GM18867 (cell line): Measurements from ENCODE around the gene CD93.

ENCODE experiments used
- ATAC-seq: cut with Tn5 transposase; IDR thresholded peaks from one replicate; pipeline ENCODE4 v1.9.1; 2021; ENCODE audit warnings: mild to moderate bottlenecking, moderate library complexity; ENCODE audit not compliant: unreplicated experiment

CD93 gene

DNA sequence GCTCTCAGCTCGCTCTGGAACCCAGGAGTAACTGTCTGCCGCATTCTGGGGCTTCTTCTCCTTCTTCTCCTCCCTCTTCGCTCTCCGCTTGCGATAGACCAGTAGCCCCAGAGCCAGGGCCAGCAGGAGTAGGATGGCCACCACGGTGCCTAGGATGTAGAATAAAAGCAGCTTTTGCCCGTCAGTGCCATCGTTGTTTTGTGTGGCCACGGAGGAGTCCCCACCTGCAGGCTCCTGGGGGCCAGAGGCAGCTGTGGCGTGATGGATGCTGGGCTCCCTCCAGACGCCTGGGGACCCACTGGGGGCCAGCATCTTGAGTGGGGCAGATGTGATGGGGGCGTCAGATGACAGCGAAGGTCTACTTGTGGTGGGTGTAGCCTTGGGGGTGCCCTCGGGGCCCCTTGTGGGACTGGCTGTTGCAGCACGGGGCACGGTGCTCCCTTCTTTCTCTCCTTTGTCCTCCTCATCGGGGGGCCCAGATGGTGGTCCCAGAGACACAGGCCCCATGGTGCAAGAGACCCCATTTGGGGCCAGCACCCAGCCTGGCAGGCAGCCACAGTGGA is 1.8 kb downstream of the CD93 start:
- no peak for ATAC-seq

DNA sequence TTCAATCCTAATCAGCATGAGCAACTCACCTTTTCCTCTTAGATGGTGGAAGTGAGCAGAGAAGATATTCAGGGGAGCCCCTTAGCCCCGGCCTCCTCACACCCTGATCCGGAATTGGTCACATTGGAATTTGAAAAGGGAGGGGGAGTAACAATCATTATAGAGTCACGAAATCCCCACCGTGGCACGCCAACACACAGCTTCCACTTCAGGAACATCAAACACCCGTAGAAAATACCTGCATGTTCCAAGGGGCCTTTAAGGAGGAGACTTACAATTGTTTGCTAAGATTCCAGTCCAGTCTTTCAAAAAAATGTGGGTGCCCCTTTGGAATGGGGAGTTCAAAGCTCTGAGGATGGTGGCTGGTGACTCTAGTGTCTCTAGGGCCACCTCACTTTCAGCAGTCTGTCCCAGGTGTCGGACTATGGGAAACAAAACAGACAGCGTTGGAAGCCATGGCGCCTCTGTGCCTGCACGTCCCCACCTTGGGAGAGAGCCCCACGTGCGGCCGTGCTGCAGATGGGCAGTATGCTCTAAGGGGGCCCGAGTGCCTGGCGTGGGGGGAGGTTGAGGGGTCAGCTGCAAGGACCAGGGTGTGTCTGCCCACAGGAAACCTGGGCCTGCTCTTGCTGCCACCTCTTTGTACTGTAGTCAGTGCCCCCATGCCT is 2.4 kb downstream of the CD93 start:
- ATAC-seq, result no peak

DNA sequence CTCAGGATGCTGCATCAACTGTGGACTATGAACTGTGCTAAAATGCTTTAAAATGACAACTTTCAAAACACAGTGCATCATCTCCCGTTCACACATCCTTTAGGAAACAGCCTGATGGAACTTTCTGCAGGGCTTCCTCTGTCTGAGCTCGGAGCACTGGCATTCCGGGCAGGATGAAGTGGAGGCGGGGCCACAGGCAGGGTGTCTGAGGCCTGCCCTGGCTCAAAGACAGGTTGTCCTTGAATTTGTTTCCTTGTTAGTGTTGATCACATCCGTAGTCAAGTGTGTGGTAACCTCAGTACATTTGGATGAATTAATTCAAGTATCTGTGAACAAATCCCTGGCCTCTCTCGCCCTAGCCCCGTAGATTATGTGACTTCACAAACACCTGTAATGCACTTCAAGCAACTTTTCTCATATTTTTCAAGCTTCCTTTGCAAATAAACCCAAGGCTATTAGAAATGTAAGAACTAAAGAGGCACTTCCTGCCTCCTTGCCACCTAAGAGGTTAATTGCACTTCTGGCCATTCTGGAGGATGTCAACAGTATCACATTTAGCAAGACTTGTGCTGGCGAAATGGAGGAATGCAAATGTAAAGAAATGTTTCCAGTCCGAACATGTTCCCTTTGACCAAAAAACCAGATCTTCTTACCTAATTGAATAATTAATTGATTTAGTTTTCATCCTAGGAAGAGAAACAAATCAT is 3.1 kb downstream of the CD93 start:
- ATAC-seq, result no peak

DNA sequence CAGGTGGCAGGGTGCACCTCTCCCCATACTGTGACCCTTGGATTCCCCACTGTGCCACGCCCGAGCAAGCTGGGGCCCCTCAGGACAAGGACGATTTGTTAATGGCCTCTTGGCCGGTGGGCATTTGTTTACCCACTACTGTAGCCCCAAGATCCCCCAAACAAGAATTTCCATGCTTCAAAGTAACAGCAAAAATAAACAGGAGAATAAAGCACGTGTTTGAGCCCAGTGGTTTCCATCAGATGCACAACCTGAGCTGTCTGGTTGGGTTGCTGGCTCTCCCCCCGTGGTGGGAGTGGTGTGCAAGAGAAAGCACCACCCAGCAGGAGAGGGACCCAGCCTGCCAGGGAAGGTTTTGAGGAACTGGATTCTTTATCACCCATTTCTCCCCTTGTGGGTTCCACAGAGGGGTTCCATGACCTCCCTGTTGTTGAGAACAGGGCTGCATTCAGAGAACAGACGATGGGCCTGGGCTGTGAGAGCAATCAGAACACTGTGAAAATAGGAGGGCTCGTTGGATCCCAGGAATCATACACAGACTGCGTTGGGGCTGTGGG is 4.8 kb downstream of the CD93 start:
- ATAC-seq, result no peak

DNA sequence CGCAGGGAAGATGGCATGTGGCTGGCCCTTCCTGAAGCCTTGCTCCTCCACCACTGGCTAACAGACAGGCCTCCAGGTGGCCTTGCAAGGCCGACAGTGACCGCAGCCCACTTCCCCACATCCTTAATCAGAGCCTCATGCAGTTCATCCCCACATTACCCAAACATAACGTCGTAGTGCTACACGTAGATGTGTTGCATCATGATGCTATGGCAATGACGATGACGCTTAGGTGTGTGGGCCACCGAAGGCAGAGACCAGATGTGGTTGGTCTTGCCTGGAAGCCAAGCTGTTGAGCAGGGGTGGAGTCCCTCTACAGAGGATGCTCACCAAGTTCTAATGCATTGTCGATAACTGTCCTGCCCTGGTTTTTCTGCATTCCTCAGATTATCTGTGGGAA is 5.6 kb downstream of the CD93 start:
- no peak for ATAC-seq

DNA sequence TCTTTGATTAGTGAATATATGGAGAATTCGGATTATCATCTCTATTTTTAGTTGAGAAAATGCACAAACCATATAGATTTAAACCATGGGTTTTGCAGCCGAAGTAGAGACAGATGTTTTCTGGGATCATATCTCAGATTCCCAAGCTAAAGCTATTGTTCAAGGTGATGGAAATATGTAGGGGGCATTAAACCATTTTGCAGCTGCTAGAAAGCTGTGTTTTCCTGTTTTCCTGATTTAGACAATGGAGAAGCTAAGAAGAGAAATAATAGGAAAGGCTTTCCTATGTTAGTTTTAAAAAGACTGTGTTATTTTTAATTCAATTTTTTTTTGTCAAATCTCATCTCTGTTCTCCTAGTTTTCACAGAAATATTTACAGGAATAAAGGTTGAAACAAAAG is 6.2 kb downstream of the CD93 start:
- ATAC-seq, result no peak

DNA sequence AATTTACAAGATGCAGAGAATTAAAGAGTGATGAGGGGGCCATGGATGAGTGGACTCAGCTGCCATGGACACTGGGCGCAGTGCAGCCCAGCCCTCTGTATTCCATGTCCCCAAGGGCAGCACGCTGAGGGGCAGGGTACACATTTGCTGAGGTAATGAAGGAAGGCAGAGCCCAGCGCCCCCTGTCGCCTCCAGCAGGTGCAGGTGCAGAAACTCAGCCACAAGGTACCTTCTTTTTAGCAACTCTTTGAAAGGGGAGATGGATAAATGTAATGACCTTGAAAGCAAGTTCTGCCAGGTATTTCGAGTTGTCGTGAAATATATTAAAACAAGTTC is 7.1 kb downstream of the CD93 start:
- no peak for ATAC-seq

DNA sequence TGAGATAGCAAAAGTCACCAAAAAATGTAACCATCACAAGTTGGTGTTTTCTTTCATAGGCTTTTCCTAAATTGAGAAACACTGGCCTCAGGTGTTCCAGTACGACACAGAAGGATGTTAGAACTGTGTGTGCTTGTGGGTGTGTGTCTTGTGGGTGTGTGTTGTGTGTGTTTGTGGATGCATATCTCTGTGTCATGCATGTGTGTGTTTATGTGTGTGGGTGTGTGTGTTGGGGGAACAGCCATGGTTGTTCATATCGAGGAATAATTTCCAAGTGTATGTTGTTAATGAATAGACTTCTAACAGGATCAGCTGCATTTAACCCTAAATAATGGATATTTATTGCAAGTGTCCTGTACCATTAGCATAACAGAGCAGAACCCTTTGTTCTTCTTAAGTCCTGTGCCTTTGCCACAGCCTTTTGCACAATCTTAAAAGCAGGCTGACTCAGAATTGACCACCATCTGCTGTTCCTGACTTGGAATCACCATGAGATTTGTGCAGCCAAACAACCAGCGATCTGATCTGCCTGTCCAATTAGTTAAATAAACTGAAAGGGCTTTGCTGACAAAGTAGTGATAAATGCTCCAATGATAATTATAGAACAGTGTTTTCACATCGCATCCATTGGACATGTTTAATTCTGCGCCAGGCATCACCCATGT is 7.6 kb downstream of the CD93 start:
- ATAC-seq, result no peak

DNA sequence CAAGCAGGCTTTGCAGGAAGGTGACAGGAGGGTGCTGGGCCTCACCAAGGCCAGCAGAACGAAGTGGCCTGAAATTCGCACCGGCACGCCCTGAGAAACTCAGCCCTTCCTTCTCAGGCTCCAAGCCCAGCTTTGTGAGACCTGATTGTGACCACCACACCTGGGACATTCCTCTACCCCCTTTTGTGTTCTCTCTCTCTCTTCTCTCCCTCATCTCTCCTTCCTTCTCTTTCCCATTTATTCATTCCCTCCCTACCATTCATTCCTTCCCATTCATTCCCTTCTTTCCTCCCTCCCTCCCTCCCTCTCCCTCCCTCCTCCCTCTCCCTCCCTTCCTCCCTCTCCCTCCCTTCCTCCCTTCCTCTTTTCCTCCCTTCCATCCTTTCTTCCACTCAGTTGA is 8.8 kb downstream of the CD93 start:
- ATAC-seq, result no peak

DNA sequence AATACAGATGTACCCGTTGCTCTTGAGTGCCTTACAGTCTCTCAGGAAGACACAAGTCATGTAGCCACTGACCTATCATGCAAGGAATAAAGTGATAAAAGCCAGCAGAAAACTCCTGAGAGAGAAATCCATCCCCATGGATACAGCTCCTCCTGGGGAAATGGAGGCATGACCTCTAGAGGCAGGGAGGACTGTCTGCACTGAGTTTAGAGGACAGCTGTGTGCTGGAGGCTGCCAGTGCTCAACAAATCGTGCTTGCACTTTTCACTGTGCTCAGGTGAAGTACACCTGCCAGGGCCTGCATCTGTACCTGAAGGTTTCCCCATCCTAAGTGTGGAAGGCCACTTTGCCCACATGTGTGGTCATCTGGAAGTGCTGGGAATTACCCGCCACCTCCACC is 12.1 kb downstream of the CD93 start:
- no peak for ATAC-seq

DNA sequence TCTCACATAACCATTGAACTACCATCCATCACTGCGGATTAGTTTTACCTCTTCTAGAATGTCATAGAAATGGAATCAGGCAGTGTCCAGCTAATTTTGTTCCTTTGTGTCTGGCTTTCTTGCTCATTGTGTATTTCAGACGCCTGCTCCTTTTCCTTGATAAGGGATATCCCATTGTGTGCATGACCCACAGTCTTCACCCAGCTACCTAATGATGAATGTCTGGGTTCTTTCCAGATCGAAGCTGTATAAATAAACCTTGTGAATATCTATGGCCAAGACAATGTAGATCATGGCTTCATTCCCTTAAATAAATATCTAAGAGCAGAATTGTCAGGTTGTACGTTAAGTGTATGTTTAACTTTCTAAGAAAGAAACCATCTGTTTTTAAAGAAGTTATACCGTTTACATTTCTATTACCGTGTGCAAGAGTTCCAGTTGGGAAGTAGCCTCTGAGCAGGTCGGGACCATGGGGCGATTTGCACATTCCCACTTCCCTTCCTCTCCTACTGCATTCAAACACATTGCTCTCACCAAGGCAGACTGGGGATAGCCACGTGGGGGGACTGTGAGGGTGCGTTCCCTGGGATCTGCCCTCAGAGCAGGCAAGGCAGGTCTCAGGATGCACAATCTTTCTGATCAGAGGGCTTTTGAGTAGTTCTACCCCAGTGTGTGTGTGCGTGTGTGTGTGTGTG is 13.1 kb downstream of the CD93 start:
- ATAC-seq, result no peak

DNA sequence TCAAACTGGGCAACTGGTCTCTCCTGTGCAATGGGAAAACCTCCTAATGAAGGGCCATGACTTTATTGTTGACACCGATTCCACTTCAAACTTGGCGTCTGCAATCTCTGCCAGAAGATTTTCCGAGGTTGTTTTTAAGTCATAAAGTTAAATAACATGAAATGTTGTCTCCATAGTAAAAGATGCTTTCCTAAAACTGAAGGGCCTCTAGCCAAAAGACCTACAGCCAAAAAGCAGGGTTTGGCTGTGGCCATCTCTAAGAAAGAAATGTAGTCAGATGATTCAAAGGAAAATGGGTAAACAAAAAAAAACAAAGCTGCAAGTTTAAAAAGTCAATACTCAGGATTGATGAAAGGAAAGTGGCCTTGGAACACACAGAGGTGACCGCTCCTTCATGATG is 14.1 kb downstream of the CD93 start:
- no peak for ATAC-seq

DNA sequence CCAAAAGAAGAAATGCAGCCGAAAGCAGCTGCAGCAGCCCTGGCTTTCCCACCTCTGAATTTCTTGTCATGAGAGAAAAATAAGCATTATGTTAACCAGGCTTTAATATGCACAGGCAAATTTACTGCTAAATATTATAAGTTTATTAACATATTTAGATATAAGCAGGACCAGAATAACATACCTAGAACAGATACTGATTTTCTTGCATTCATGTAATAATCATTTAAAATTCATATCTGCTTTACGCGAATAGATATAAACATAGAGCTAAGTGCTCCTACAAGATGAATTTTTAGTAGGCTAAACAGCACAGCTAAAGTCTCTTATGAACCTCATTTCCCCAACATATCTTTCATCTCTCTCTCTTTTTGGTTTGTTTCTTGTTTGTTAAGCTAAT is 14.7 kb downstream of the CD93 start:
- ATAC-seq, result no peak

DNA sequence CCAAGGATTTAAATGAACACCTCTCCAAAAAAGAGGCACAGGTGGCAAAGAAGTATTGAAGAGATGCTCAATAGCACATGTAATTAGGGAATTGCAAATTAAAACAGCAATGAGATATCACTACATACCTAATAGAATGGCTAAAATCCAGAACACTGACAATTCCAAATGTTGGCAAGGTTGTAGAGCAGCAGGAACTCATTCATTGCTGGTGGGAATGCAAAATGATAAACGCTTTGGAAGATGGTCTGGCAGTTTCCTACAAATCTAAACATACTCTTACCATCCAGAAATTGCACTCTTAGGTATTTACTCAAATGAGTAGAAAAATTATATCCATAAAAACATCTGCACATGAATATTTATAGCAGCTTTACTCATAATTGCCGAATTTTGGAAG is 17.0 kb downstream of the CD93 start:
- ATAC-seq, result no peak

DNA sequence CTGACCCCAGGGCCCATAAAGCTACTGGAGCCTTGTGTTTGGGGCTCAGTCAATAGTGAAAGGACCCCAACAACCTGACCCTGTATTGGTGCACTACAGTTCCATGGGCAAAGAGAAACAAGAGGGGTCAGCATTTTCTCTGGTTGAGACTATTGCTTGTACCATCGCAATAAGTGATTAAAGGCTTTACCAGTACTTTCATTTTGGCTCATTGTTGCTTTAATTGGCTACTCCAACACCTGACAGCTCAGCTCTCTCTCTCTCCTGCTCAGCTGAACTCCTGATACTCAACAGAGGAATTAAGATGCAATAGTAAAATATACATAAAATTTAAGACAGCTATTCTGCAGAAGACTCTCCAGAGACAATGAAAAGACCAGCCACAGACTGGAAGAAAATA is 17.8 kb downstream of the CD93 start:
- no peak for ATAC-seq

DNA sequence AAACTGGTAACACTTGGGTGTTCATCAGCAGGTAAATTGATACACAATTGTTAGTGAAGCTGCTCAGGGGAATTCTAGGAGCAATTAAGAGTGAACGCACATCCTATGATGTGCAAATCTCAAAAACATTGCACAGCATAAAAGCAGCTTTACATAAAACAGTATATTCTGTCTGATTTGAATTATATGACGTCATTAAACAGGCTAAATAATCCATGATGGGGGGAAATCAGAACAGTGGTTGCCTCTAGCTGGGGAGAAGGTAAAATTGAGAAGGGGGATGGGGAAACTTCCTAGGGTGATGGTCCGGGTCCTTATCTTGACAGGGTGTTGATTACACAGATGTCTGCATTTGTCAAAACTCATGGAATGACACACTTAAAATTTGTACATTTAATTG is 19.4 kb downstream of the CD93 start:
- no peak for ATAC-seq

DNA sequence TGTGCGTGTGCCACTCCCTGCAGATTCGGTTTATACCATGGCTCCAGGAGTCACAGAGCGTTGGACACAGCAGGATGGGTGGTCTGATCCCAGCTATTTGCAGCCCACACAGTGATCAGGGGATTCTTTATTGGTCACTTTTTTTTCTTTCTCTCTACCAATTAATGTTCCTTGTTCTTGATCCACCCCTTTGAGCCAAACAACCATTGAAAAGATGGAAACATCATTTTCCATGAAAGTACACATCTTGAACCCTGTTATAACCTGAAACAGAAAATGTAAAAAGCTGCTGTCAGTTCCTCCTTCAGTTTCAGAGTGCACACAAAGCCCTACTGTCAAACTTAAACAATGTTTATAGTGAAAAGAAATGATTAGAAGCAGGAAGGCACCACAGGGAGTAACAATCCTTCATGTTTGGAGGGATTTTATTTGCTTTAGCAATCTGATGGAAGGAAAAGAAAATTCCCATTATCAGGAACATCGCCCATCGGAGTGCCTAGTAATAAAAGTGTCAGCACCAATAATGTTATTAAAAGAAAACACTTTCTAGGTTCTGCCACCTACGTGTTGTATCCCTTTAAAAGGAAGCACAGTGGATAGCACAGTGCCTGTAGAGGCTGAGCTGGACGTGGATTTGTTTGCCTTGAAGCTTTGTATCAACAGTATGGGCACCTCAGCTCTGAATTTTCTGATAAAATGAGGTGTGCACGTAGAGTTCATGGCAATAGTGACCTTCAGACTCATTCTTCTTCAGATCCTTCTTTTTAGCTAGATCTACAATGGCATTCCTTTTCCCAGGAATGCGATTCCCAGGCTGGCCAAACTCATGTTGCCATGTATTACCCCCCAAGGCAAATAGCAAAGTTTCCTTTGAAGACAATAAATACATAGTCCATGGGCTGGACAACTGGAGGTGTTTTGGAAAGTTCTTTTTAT is 20.6 kb downstream of the CD93 start:
- ATAC-seq, result no peak

DNA sequence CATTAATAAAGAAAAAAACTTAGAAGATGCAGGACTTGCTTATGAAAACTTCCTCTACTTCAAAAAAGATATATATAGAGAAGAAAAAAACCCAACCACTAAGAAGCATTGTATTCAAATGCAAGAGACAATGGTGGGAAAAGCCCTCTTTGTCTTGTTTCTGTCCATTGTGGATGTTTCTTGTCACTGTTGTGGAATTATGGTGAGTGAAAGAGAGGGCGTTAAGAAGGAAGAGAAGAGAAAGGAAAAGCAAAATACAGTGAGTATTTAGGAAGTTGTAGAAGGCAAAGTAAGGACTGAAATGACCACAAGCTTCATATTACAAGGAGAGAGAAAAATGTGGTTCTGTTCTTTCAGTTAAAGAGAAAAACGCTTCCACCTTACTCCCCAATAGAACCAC is 22.5 kb downstream of the CD93 start:
- ATAC-seq, result no peak

DNA sequence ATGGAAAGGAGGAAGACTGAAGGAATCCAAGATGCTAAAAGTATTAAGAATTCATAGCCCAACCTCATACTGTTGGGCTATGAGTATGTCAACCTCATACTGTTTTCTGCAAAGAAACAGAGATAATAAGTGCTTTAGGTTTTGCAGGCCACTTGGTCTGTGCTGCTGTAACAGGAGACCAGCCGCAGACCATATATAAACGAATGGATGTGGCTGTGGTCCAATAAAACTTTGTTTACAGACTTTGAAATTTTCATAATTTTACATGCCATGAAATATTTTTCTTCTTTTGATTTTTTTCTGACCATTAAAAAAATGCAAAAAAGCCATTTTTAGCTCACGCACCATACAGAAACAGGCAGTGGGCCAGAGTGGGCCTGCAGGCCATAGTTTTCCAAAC is 23.0 kb downstream of the CD93 start:
- no peak for ATAC-seq

DNA sequence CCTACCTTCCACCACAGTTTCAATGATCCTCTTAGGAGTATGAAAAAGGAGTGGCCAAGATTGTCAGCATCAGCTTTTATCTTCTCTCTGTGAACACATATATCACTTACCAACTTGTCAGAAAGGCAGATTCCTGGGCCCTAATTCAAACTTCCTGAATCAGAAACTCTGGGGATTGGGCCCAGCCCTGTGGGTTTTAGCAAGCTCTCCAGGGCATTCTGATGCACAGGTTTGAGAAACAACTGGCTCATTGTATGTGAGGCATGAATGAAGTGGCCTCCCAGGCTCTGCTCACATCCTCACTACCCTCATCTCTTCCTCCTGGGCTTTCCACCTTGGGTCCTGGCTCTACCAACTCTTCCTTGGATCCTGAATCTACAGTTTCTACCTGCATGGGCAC is 23.5 kb downstream of the CD93 start:
- ATAC-seq, result no peak
